Transverse colon (tissue), 4 donors: ENCODE results near the gene RIPPLY1. TPM values are rescaled to one million over a fixed set of nuclear protein-coding genes. Genes with fewer than 3 reads are reported as not detected.

ENCODE experiments used
- DNase-seq: peaks from one replicate; pipeline ENCODE4 v3.0.0-alpha.2; 2019
- H3K27ac ChIP-seq, 4 donors: fragments of 200-600 bp; sonication (generic); 2 replicates each; pipeline ENCODE4 v1.5.1; 2016 to 2018; ENCODE audit warnings: inconsistent platforms in 4 of 4
- H3K27me3 ChIP-seq: fragments of 200-600 bp; sonication (generic); 2 replicates; pipeline ENCODE4 v1.5.1; 2017; ENCODE audit warnings: inconsistent platforms
- H3K36me3 ChIP-seq, 4 donors: fragments of 200-600 bp; sonication (generic); 2 replicates each; pipeline ENCODE4 v1.5.1; 2017 to 2019; ENCODE audit warnings: inconsistent platforms in 4 of 4
- H3K4me1 ChIP-seq, 4 donors: fragments of 200-600 bp; sonication (generic); 2 replicates each; pipeline ENCODE4 v1.5.1; 2017 to 2020; ENCODE audit warnings: inconsistent platforms in 4 of 4
- H3K4me3 ChIP-seq, 4 donors: fragments of 200-600 bp; sonication (generic); 1 replicate in 1 of 4; 2 replicates in 3 of 4; pipeline versions ENCODE4 v1.5.1 to v1.6.1; 2017 to 2019; ENCODE audit warnings: inconsistent platforms in 4 of 4
- H3K9me3 ChIP-seq, 2 donors: fragments of 200-600 bp; sonication (generic); 2 replicates each; pipeline ENCODE4 v1.5.1; 2017 to 2019; ENCODE audit warnings: inconsistent platforms in 2 of 2
- CTCF ChIP-seq, 5 experiments: fragments of 200-600 bp in 3 of 5; fragments of 450-650 bp in 2 of 5; sonication (generic) in 3 of 5; IDR thresholded peaks; 1 replicate in 2 of 5; 2 replicates in 3 of 5; pipeline ENCODE4 v1.5.1; 2016 to 2017; ENCODE audit warnings: antibody characterized with exemption in 5 of 5, inconsistent platforms in 3 of 5, mild to moderate bottlenecking in 2 of 5, moderate library complexity in 1 of 5
- EP300 ChIP-seq: sonication (generic); formaldehyde crosslinking; IDR thresholded peaks from one replicate; pipeline ENCODE4 v1.6.1; 2017; ENCODE audit warnings: antibody characterized with exemption, low read depth
- POLR2A ChIP-seq: fragments of 450-650 bp; IDR thresholded peaks from one replicate; pipeline ENCODE4 v1.6.1; 2016; ENCODE audit warnings: antibody characterized with exemption, mild to moderate bottlenecking, moderate library complexity
- POLR2AphosphoS5 ChIP-seq, 3 donors: sonication (generic); formaldehyde crosslinking; IDR thresholded peaks; one replicate each; pipeline ENCODE4 v1.6.1; 2016; ENCODE audit warnings: antibody characterized with exemption in 3 of 3
- WGBS, 2 donors: methylation state at CpG; one replicate each; pipeline ENCODE4 v1.1.5; 2018; ENCODE audit warnings: low coverage in 1 of 2; 5-methylcytosine and 5-hydroxymethylcytosine counted together
- in situ Hi-C, 4 donors: fragments of 200-750 bp; cut with MboI; loops; one replicate each; pipeline versions ENCODE4 v1.15.0 to v1.15.1; 2017; ENCODE audit warnings: low sequenced_read_pairs in 3 of 4, low pct_ligation_motif_present in 1 of 4, low pct_unique_long_range_greater_than_20kb in 1 of 4
- intact Hi-C: fragments of 100-400 bp; cut with DNase I; formaldehyde crosslinking; loops from one replicate; pipeline ENCODE4 v1.15.1; 2023; ENCODE audit warnings: low total_unique reads
- total RNA-seq, 4 donors: library from RNA; depleted of rRNA; stranded (reverse); fragments of >200 nt; gene quantifications; one replicate each; pipeline ENCODE4 v1.1.0, GENCODE V29; 2016

Gene RIPPLY1
- total RNA-seq, 4 donors from 2014 or later, result not detected

GRCh38 chrX:106950381-106950780 is 47.2 kb upstream of the RIPPLY1 start:
- Histone ChIP-seq H3K9me3 (no peaks in the 10 kb centered on the region), H3K27ac (no peak overlapping the region), H3K36me3 (no peaks in the 10 kb centered on the region), H3K27me3 (no peaks in the 10 kb centered on the region), H3K4me3 (no peak overlapping the region), H3K4me1 (no peaks in the 10 kb centered on the region)
- WGBS, 2 donors, result 39 to 100% methylated on average over 1 to 2 of the region's 2 CpGs
- TF ChIP-seq POLR2A (no peak), CTCF (IDR thresholded peaks at IDR 0.05) (no peak), EP300 (no peak), POLR2AphosphoS5 (IDR thresholded peaks at IDR 0.05) (no peak)
- intact Hi-C loops, result no loop called here
- DNase-seq, result no peak
- in situ Hi-C loops, result no loop called here

- intact Hi-C loops (no loop called here), in situ Hi-C loops (no loop called here)
- TF ChIP-seq EP300 (no peak), POLR2A (no peak), POLR2AphosphoS5 (IDR thresholded peaks at IDR 0.05) (no peak)
- Histone ChIP-seq H3K4me1 (no peaks in the 10 kb centered on the region), H3K4me3 (no peak overlapping the region), H3K27me3 (no peaks in the 10 kb centered on the region), H3K36me3 (no peaks in the 10 kb centered on the region), H3K9me3 (no peaks in the 10 kb centered on the region), H3K27ac (no peak overlapping the region)
- no peak for DNase-seq
- 78 to 83% methylated on average over 1 of the region's 1 CpG for WGBS, 2 donors
Observed at GRCh38 chrX:106949366-106949765, 46.2 kb upstream of the RIPPLY1 start.

GRCh38 chrX:106948641-106949040 is 45.5 kb upstream of the RIPPLY1 start:
- Histone ChIP-seq H3K27ac (no peak overlapping the region), H3K9me3 (no peaks in the 10 kb centered on the region), H3K4me1 (no peaks in the 10 kb centered on the region), H3K27me3 (no peaks in the 10 kb centered on the region), H3K4me3 (no peak overlapping the region), H3K36me3 (no peaks in the 10 kb centered on the region)
- WGBS, 2 donors, result 80% methylated on average over 3 of the region's 3 CpGs; no CpG with 5 or more reads in 1 of the 2 donors
- in situ Hi-C loops, result no loop called here
- no peak for DNase-seq
- TF ChIP-seq POLR2A (no peak), CTCF (IDR thresholded peaks at IDR 0.05) (no peak), EP300 (no peak), POLR2AphosphoS5 (IDR thresholded peaks at IDR 0.05) (no peak)
- intact Hi-C loops, result no loop called here

GRCh38 chrX:106946464-106946863 is 43.3 kb upstream of the RIPPLY1 start:
- Histone ChIP-seq H3K36me3 (no peaks in the 10 kb centered on the region), H3K9me3 (no peaks in the 10 kb centered on the region), H3K27ac (no peak overlapping the region), H3K4me3 (no peak overlapping the region), H3K27me3 (no peaks in the 10 kb centered on the region), H3K4me1 (no peaks in the 10 kb centered on the region)
- TF ChIP-seq EP300 (no peak), POLR2AphosphoS5 (IDR thresholded peaks at IDR 0.05) (no peak), CTCF (IDR thresholded peaks at IDR 0.05) (no peak), POLR2A (no peak)
- 80% methylated on average over 2 to 3 of the region's 3 CpGs for WGBS, 2 donors
- intact Hi-C loops (no loop called here), in situ Hi-C loops (no loop called here)
- DNase-seq, result no peak

- Histone ChIP-seq H3K4me1 (no peaks in the 10 kb centered on the region), H3K27me3 (no peaks in the 10 kb centered on the region), H3K27ac (no peak overlapping the region), H3K9me3 (no peaks in the 10 kb centered on the region), H3K4me3 (no peak overlapping the region), H3K36me3 (no peaks in the 10 kb centered on the region)
- in situ Hi-C loops (no loop called here), intact Hi-C loops (no loop called here)
- TF ChIP-seq POLR2AphosphoS5 (IDR thresholded peaks at IDR 0.05), result no peak
- DNase-seq, result no peak
- WGBS, 2 donors, result 43% methylated on average over 1 of the region's 1 CpG; no CpG with 5 or more reads in 1 of the 2 donors
Observed at GRCh38 chrX:106940068-106940467, 36.9 kb upstream of the RIPPLY1 start.
